Astrocyte (in vitro differentiated cells and primary cell): ENCODE data around the gene CXorf38. TPM values are rescaled to one million over a fixed set of nuclear protein-coding genes. Genes with fewer than 3 reads are reported as not detected.
"Not testable (repeated sequence)": the region's sequence is repeated elsewhere in the genome, so short reads cannot be mapped to it uniquely, and the experiment has no call there.

ENCODE experiments used
- DNase-seq: peaks from one replicate; pipeline ENCODE4 v3.0.0-alpha.2; 2010; ENCODE audit warnings: low read depth
- FAIRE-seq: peaks from 2 replicates; lab custom pipeline; 2011; peaks lifted over from hg19 to GRCh38; lab: Jason Lieb, UNC
- H2AFZ ChIP-seq: 2 replicates; pipeline ENCODE4 v1.6.0; 2012; ENCODE audit warnings: low read depth, low read length, inconsistent platforms
- H3K27ac ChIP-seq: 2 replicates; pipeline ENCODE4 v1.5.1; 2011; ENCODE audit warnings: low read depth, low read length, inconsistent platforms
- H3K27me3 ChIP-seq: 2 replicates; pipeline ENCODE4 v1.6.0; 2011; ENCODE audit warnings: low read length, inconsistent platforms; ENCODE audit not compliant: insufficient read depth
- H3K36me3 ChIP-seq: 2 replicates; pipeline ENCODE4 v1.5.1; 2011; ENCODE audit warnings: low read length, inconsistent platforms; ENCODE audit not compliant: insufficient read depth
- H3K4me1 ChIP-seq: 2 replicates; pipeline ENCODE4 v1.5.1; 2011; ENCODE audit warnings: low read length, inconsistent platforms; ENCODE audit not compliant: insufficient read depth
- H3K4me2 ChIP-seq: 2 replicates; pipeline ENCODE4 v1.6.0; 2012; ENCODE audit warnings: low read length, inconsistent platforms
- H3K4me3 ChIP-seq: 2 replicates; pipeline ENCODE4 v1.5.1; 2011; ENCODE audit warnings: low read depth, mild to moderate bottlenecking, low read length, inconsistent platforms; ENCODE audit not compliant: insufficient read depth
- H3K79me2 ChIP-seq: 2 replicates; pipeline ENCODE4 v1.6.0; 2012; ENCODE audit warnings: mild to moderate bottlenecking, low read length, inconsistent platforms; ENCODE audit not compliant: insufficient read depth
- H3K9ac ChIP-seq: 2 replicates; pipeline ENCODE4 v1.6.0; 2012; ENCODE audit warnings: mild to moderate bottlenecking, low read length, inconsistent platforms
- H3K9me3 ChIP-seq: 2 replicates; pipeline ENCODE4 v1.5.1; 2012; ENCODE audit warnings: low read depth, mild to moderate bottlenecking, low read length, inconsistent platforms; ENCODE audit not compliant: insufficient read depth
- H4K20me1 ChIP-seq: 2 replicates; pipeline ENCODE4 v1.6.0; 2012; ENCODE audit warnings: low read length, inconsistent platforms; ENCODE audit not compliant: insufficient read depth
- H3K27ac Mint-ChIP-seq: one replicate; pipeline ENCODE4 v1.8.0; 2021; ENCODE audit warnings: mild to moderate bottlenecking, mixed read lengths; ENCODE audit not compliant: unreplicated experiment
- H3K27me3 Mint-ChIP-seq: one replicate; pipeline ENCODE4 v1.8.0; 2021; ENCODE audit warnings: low read depth, mixed read lengths; ENCODE audit not compliant: unreplicated experiment
- H3K36me3 Mint-ChIP-seq: one replicate; pipeline ENCODE4 v1.8.0; 2021; ENCODE audit warnings: low read depth, mixed read lengths; ENCODE audit not compliant: unreplicated experiment
- H3K4me1 Mint-ChIP-seq: one replicate; pipeline ENCODE4 v1.8.0; 2021; ENCODE audit warnings: low read depth, mixed read lengths; ENCODE audit not compliant: unreplicated experiment
- H3K4me3 Mint-ChIP-seq: one replicate; pipeline ENCODE4 v1.8.0; 2021; ENCODE audit warnings: mild to moderate bottlenecking, moderate library complexity, mixed read lengths; ENCODE audit not compliant: unreplicated experiment
- H3K9me3 Mint-ChIP-seq: one replicate; pipeline ENCODE4 v1.8.0; 2021; ENCODE audit warnings: mild to moderate bottlenecking, mixed read lengths; ENCODE audit not compliant: unreplicated experiment
- EZH2 ChIP-seq: IDR thresholded peaks from 2 replicates; pipeline ENCODE4 v1.6.1; 2012; ENCODE audit warnings: mild to moderate bottlenecking, low read length, inconsistent platforms; ENCODE audit not compliant: insufficient read depth
- total RNA-seq: library from RNA; stranded (reverse); gene quantifications from 2 replicates; pipeline ENCODE4 v1.2.1, GENCODE V29; 2021
- TF ChIP-seq, protein P1 (sequence below): IDR thresholded peaks from 2 replicates; pipeline ENCODE4 v1.5.1; 2011; ENCODE audit warnings: low read depth, mild to moderate bottlenecking, inconsistent platforms, low read length, moderate library complexity; ENCODE audit not compliant: insufficient read depth

The CXorf38 gene
- total RNA-seq, 1 donor from 2014 or later: 12.8 TPM

DNA sequence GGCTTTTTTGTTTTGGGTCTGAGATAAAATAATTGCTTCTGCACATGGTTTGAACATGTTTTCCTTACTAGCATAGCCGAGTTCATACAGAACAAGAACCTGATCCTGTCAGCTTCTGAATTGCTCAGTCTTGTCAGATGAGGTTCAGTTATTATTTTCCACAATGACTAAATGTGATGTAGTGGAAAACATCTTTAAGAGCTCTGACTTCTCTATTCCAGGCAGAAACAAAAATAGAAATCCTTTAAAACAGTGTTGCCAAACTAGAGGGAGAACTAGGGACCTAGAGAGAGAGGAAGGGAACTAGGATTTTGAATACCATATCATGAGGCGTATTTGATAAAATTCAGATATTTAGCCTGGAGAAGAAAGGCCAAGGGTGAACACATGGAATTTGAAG, 64.5 kb downstream of the CXorf38 start:
- H3K9me3 ChIP-seq: no peaks in the 10 kb centered on the region
- no peaks in the 10 kb centered on the region for H3K36me3 ChIP-seq
- H3K27ac Mint-ChIP-seq: no peak overlapping the region
- H3K4me1 Mint-ChIP-seq: peaks cover 7% of the 10 kb centered on the region
- peak overlapping the region; percentile 71 for H3K4me3 Mint-ChIP-seq
- no peak overlapping the region for H3K9ac ChIP-seq
- H3K27me3 ChIP-seq: no peaks in the 10 kb centered on the region
- no peak overlapping the region for H3K4me2 ChIP-seq
- DNase-seq: no peak
- H3K79me2 ChIP-seq: peaks cover 58% of the 10 kb centered on the region
- no peak overlapping the region for H2AFZ ChIP-seq
- TF ChIP-seq EZH2: no peak
- TF ChIP-seq, protein P1, sequence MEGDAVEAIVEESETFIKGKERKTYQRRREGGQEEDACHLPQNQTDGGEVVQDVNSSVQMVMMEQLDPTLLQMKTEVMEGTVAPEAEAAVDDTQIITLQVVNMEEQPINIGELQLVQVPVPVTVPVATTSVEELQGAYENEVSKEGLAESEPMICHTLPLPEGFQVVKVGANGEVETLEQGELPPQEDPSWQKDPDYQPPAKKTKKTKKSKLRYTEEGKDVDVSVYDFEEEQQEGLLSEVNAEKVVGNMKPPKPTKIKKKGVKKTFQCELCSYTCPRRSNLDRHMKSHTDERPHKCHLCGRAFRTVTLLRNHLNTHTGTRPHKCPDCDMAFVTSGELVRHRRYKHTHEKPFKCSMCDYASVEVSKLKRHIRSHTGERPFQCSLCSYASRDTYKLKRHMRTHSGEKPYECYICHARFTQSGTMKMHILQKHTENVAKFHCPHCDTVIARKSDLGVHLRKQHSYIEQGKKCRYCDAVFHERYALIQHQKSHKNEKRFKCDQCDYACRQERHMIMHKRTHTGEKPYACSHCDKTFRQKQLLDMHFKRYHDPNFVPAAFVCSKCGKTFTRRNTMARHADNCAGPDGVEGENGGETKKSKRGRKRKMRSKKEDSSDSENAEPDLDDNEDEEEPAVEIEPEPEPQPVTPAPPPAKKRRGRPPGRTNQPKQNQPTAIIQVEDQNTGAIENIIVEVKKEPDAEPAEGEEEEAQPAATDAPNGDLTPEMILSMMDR: no peak
- H3K4me3 ChIP-seq: no peak overlapping the region
- peaks cover 37% of the 10 kb centered on the region for H4K20me1 ChIP-seq
- H3K27me3 Mint-ChIP-seq: no peaks in the 10 kb centered on the region
- FAIRE-seq: peak; percentile 56
- H3K36me3 Mint-ChIP-seq: peaks cover 1% of the 10 kb centered on the region
- H3K9me3 Mint-ChIP-seq: no peaks in the 10 kb centered on the region
- H3K4me1 ChIP-seq: peaks cover 4% of the 10 kb centered on the region
- H3K27ac ChIP-seq: no peak overlapping the region

DNA sequence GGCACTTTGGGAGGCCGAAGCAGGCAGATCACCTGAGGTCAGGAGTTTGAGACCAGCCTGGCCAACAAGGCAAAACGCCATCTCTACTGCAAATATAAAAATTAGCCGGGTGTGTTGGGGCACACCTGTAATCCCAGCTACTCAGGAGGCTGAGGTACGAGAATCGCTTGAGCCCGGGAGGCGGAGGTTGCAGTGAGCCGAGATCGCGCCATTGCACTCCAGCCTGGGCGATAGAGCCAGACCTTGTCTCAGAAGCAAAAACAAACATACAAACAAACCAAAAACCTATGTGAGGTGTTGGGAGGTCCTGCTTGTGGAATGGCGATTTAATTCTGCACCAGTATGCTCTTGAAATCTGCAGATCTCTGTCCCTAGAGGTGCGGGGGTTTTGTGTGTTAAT, 65.2 kb downstream of the CXorf38 start:
- peak overlapping the region; percentile 47 for H3K27ac Mint-ChIP-seq
- not testable (repeated sequence) for H3K27ac ChIP-seq, H3K36me3 ChIP-seq, H3K27me3 ChIP-seq, DNase-seq, H3K27me3 Mint-ChIP-seq, H2AFZ ChIP-seq, H3K4me1 ChIP-seq, H3K9me3 Mint-ChIP-seq, H3K9ac ChIP-seq, H3K4me1 Mint-ChIP-seq, H3K4me3 ChIP-seq, H3K36me3 Mint-ChIP-seq, H3K9me3 ChIP-seq
- peaks cover 34% of the 10 kb centered on the region for H4K20me1 ChIP-seq
- peaks cover 53% of the 10 kb centered on the region for H3K79me2 ChIP-seq
- peak; percentile 17 for FAIRE-seq
- peak overlapping the region; percentile 85 for H3K4me2 ChIP-seq
- H3K4me3 Mint-ChIP-seq: peak overlapping the region; percentile 84

DNA sequence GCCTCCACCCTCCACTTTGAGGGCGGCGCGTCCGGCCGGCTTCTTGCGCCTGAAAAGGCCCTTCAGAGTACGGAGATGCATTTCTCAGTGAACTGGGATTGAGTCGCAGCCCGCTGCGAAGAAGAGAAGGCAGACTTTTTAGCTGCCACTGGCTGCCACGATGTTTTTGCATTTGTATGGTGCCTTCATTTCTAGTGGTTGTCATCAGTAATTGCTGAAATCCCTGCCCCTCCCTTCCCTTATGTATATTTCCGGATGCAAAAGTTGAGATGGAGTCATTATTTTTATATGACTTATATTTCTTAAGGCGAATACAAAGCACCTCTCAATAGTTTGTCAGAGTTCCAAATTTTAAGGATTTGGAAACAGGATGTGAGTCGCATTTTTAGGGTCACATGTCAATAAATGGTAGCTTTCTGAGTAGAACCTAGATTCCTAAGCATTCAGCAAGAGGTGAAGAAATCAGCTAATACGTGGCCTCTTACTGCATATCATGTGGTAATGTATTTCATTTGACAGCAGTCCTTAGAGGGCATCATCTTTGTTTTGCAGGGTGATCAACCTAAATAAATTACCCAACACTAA, 65.9 kb downstream of the CXorf38 start:
- Mint-ChIP-seq H3K4me3 (peak overlapping the region; percentile 84), H3K4me1 (peaks cover 7% of the 10 kb centered on the region), H3K9me3 (no peaks in the 10 kb centered on the region), H3K27me3 (no peaks in the 10 kb centered on the region), H3K27ac (no peak overlapping the region), H3K36me3 (peaks cover 1% of the 10 kb centered on the region)
- peak overlapping the region; percentile 65 for H3K27ac ChIP-seq
- peaks cover 48% of the 10 kb centered on the region for H3K79me2 ChIP-seq
- H3K36me3 ChIP-seq: no peaks in the 10 kb centered on the region
- FAIRE-seq (peak; percentile 73), DNase-seq (peak; percentile 2)
- H3K27me3 ChIP-seq: no peaks in the 10 kb centered on the region
- peak overlapping the region; percentile 80 for H3K4me3 ChIP-seq
- TF ChIP-seq, protein P1: no peak
- no peak for TF ChIP-seq EZH2
- peak overlapping the region; percentile 79 for H3K9ac ChIP-seq
- H3K9me3 ChIP-seq: no peaks in the 10 kb centered on the region
- peak overlapping the region; percentile 85 for H3K4me2 ChIP-seq
- H4K20me1 ChIP-seq: peaks cover 29% of the 10 kb centered on the region
- H2AFZ ChIP-seq: peak overlapping the region; percentile 93
- H3K4me1 ChIP-seq: peaks cover 4% of the 10 kb centered on the region
